Loucy (cell line): ENCODE measurements around the gene OR2M3.

Experiments
- H2AFZ ChIP-seq: fragments of 200-600 bp; sonication (generic); 2 replicates; pipeline ENCODE4 v1.6.0; 2016; ENCODE audit warnings: antibody characterized with exemption, mild to moderate bottlenecking, low read length, moderate library complexity
- H3F3A ChIP-seq: fragments of 200-600 bp; 2 replicates; pipeline ENCODE4 v1.6.0; 2016; ENCODE audit warnings: antibody characterized with exemption, low read depth, mild to moderate bottlenecking
- H3K27me3 ChIP-seq: fragments of 200-600 bp; sonication (generic); 2 replicates; pipeline ENCODE4 v1.6.1; 2014; ENCODE audit warnings: low read length, mild to moderate bottlenecking; ENCODE audit not compliant: insufficient read depth, poor library complexity, severe bottlenecking
- H3K36me3 ChIP-seq: fragments of 200-600 bp; sonication (generic); 2 replicates; pipeline ENCODE4 v1.6.1; 2016; ENCODE audit warnings: low read length; ENCODE audit not compliant: insufficient read depth
- H3K4me1 ChIP-seq: fragments of 200-600 bp; sonication (generic); 2 replicates; pipeline ENCODE4 v1.5.1; 2014; ENCODE audit warnings: low read length, mild to moderate bottlenecking; ENCODE audit not compliant: insufficient read depth, poor library complexity, severe bottlenecking
- H3K4me2 ChIP-seq: fragments of 200-600 bp; sonication (generic); 2 replicates; pipeline ENCODE4 v1.6.0; 2014; ENCODE audit warnings: antibody characterized with exemption, low read length, low read depth, mild to moderate bottlenecking; ENCODE audit not compliant: poor library complexity, severe bottlenecking
- H3K4me3 ChIP-seq: fragments of 200-600 bp; sonication (generic); 2 replicates; pipeline ENCODE4 v1.5.1; 2014; ENCODE audit warnings: low read length, mild to moderate bottlenecking, mixed read lengths; ENCODE audit not compliant: poor library complexity, severe bottlenecking
- H3K79me2 ChIP-seq: fragments of 200-600 bp; sonication (generic); 2 replicates; pipeline ENCODE4 v1.6.1; 2014; ENCODE audit warnings: low read length; ENCODE audit not compliant: insufficient read depth
- H3K9ac ChIP-seq: fragments of 200-600 bp; sonication (generic); 2 replicates; pipeline ENCODE4 v1.6.0; 2014; ENCODE audit warnings: mild to moderate bottlenecking, low read depth, low read length, moderate library complexity; ENCODE audit not compliant: poor library complexity, severe bottlenecking
- H3K9me2 ChIP-seq: fragments of 200-600 bp; sonication (generic); replicated peaks from 2 replicates; pipeline ENCODE4 v1.6.1; 2016; ENCODE audit warnings: low read depth, low read length, mixed read lengths
- H3K9me3 ChIP-seq: fragments of 200-600 bp; sonication (generic); 2 replicates; pipeline ENCODE4 v1.6.1; 2014; ENCODE audit warnings: mild to moderate bottlenecking, antibody characterized with exemption, low read length, low read depth; ENCODE audit not compliant: insufficient read depth
- H4K20me1 ChIP-seq: fragments of 200-600 bp; sonication (generic); 2 replicates; pipeline ENCODE4 v1.6.0; 2014; ENCODE audit warnings: antibody characterized with exemption, low read length, mild to moderate bottlenecking; ENCODE audit not compliant: insufficient read depth, poor library complexity, severe bottlenecking
- EZH2phosphoT487 ChIP-seq: fragments of 200-600 bp; IDR thresholded peaks from 2 replicates; pipeline ENCODE4 v1.6.1; 2018; ENCODE audit warnings: antibody characterized with exemption, mild to moderate bottlenecking, moderate library complexity, borderline replicate concordance
- TF ChIP-seq, protein P1 (sequence below): fragments of 200-600 bp; sonication (generic); conservative IDR thresholded peaks from 2 replicates; pipeline ENCODE4 v1.5.1; 2014; ENCODE audit warnings: mild to moderate bottlenecking, antibody characterized with exemption, low read length

OR2M3 gene

DNA sequence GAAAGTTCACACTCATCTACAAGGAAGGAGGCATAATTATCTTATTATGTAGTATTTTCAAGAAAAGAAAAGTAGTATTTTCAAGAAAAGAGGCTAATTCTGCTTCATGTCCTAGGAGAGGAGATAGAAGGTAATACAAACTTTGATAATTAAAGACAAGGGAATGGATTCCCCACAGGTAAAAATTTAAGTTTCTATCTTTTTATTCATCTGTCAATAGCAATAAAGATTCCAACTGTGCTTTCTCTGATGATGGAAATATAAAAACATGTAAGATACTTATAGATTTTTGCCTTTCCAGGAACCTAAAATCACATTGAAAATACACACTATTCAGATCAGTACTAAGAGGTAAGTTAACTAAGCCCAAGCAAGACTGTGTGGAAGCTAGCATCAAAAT, 22.5 kb upstream of the OR2M3 start, which contains the start of gene OR2M2:
TSS of gene OR2M2 (plus strand) at position 301 of the 400 bp plus-strand sequence. CDS start 5,165 bp downstream, outside the sequence.
- TF ChIP-seq EZH2phosphoT487 = no peak
- TF ChIP-seq, protein P1, sequence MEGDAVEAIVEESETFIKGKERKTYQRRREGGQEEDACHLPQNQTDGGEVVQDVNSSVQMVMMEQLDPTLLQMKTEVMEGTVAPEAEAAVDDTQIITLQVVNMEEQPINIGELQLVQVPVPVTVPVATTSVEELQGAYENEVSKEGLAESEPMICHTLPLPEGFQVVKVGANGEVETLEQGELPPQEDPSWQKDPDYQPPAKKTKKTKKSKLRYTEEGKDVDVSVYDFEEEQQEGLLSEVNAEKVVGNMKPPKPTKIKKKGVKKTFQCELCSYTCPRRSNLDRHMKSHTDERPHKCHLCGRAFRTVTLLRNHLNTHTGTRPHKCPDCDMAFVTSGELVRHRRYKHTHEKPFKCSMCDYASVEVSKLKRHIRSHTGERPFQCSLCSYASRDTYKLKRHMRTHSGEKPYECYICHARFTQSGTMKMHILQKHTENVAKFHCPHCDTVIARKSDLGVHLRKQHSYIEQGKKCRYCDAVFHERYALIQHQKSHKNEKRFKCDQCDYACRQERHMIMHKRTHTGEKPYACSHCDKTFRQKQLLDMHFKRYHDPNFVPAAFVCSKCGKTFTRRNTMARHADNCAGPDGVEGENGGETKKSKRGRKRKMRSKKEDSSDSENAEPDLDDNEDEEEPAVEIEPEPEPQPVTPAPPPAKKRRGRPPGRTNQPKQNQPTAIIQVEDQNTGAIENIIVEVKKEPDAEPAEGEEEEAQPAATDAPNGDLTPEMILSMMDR = no peak
- Histone ChIP-seq H2AFZ (no peak within 1 kb of the TSS), H4K20me1 (no peaks in the 10 kb centered on the region), H3F3A (no peaks in the 10 kb centered on the region), H3K36me3 (no peaks in the 10 kb centered on the region), H3K27me3 (no peaks in the 10 kb centered on the region), H3K9me2 (no peaks in the 10 kb centered on the region), H3K9me3 (no peaks in the 10 kb centered on the region), H3K9ac (no peak within 1 kb of the TSS), H3K4me3 (no peak within 1 kb of the TSS), H3K4me2 (no peak within 1 kb of the TSS), H3K4me1 (no peaks in the 10 kb centered on the region), H3K79me2 (no peaks in the 10 kb centered on the region)

DNA sequence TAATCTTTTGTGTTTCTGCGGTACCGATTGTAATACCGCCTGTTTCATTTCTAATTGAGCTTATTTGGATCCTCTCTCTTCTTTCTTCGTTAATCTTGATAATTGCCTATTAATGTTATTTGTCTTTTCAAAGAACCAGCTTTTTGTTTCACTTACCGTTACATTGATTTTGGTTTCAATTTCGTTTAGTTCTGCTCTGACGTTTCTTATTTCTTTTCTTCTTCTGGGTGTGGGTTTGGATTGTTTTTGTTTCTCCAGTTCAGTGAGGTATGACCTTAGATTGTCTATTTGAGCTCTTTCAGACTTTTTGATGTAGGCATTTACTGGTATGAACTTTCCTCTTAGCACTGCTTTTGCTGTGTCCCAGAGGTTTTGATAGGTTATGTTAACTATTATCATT, 13.1 kb upstream of the OR2M3 start:
- Histone ChIP-seq H3K4me2 (no peak overlapping the region), H3K9ac (no peak overlapping the region), H3F3A (no peaks in the 10 kb centered on the region), H3K4me3 (no peak overlapping the region), H3K36me3 (no peaks in the 10 kb centered on the region), H3K79me2 (no peaks in the 10 kb centered on the region), H4K20me1 (no peaks in the 10 kb centered on the region), H2AFZ (no peak overlapping the region), H3K9me2 (no peaks in the 10 kb centered on the region), H3K9me3 (no peaks in the 10 kb centered on the region; the same call in 1 of the 2 replicates), H3K4me1 (no peaks in the 10 kb centered on the region), H3K27me3 (no peaks in the 10 kb centered on the region)
- no peak for TF ChIP-seq EZH2phosphoT487
- TF ChIP-seq, protein P1 = no peak

DNA sequence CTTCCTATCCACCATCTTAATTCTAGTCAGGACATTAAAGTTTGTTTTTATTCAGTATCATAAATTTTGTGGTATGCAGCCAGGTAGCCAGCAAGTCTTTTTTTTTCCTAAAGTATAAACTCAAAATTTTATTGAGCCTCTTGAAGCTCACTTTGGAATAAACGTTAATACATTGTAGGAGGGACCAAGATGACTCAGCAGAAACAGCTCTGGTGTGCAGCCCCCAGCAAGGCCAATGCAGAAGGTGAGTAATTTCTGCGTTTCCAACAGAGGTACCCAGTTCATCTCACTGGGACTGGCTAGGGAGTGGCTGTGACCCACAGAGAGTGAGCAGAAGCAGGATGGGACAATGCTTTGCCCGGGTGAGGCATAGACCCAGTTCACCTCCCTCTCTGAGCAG, 9.7 kb upstream of the OR2M3 start:
- Histone ChIP-seq H3K27me3 (no peaks in the 10 kb centered on the region), H3K79me2 (no peaks in the 10 kb centered on the region), H3F3A (no peaks in the 10 kb centered on the region), H3K9me2 (no peaks in the 10 kb centered on the region), H3K4me2 (no peak overlapping the region), H4K20me1 (no peaks in the 10 kb centered on the region), H3K4me3 (no peak overlapping the region), H2AFZ (no peak overlapping the region), H3K9ac (no peak overlapping the region), H3K9me3 (no peaks in the 10 kb centered on the region; the same call in 1 of the 2 replicates), H3K4me1 (no peaks in the 10 kb centered on the region), H3K36me3 (no peaks in the 10 kb centered on the region)
- TF ChIP-seq EZH2phosphoT487 = no peak
- TF ChIP-seq, protein P1 = no peak
